ENCODE results near the gene IDH2. TPM values are rescaled to one million over a fixed set of nuclear protein-coding genes. Genes with fewer than 3 reads are reported as not detected.

The IDH2 gene
- total RNA-seq, 1 donor from 2014 or later, result 49.1 TPM

GRCh38 chr15:90126022-90126421 lies 23.8 kb upstream of the IDH2 start:
- Mint-ChIP-seq H3K27me3 (peaks cover 8% of the 10 kb centered on the region), H3K36me3 (ENCODE audit: low read depth) (no peaks in the 10 kb centered on the region), H3K27ac (no peak overlapping the region), H3K4me1 (peaks cover 1% of the 10 kb centered on the region), H3K9me3 (no peaks in the 10 kb centered on the region), H3K4me3 (no peak overlapping the region)
- TF ChIP-seq CTCF (IDR thresholded peaks at IDR 0.05), result no peak
- POLR2A ChIA-PET, result no interaction called here
- DNase-seq (no peak), ATAC-seq (ENCODE audit: low read depth) (no peak)
- CTCF ChIA-PET, result no interaction called here
- intact Hi-C loops (cut with micrococcal nuclease), result no loop called here

GRCh38 chr15:90124507-90124906 lies 22.2 kb upstream of the IDH2 start:
- no peaks in the 10 kb centered on the region for H3K36me3 Mint-ChIP-seq (ENCODE audit: low read depth)
- no peak for DNase-seq
- ChIA-PET CTCF (no interaction called here), POLR2A (no interaction called here)
- no peak for ATAC-seq (ENCODE audit: low read depth)
- H3K4me3 Mint-ChIP-seq, result no peak overlapping the region
- no peaks in the 10 kb centered on the region for H3K9me3 Mint-ChIP-seq
- H3K27ac Mint-ChIP-seq, result no peak overlapping the region
- intact Hi-C loops (cut with micrococcal nuclease), result no loop called here
- no peaks in the 10 kb centered on the region for H3K4me1 Mint-ChIP-seq
- TF ChIP-seq CTCF (IDR thresholded peaks at IDR 0.05), result no peak
- H3K27me3 Mint-ChIP-seq, result peaks cover 8% of the 10 kb centered on the region

- intact Hi-C loops (cut with micrococcal nuclease), result no loop called here
- TF ChIP-seq CTCF (IDR thresholded peaks at IDR 0.05), result no peak
- POLR2A ChIA-PET, result interaction anchor here (0.6 to 0.7 kb wide), 3 partner anchors 76 to 117 kb away, joined by 3 to 4 read pairs (median 4); no protein-coding TSS in a partner anchor
- Mint-ChIP-seq H3K27ac (no peak overlapping the region), H3K9me3 (peaks cover 1% of the 10 kb centered on the region), H3K4me1 (no peaks in the 10 kb centered on the region), H3K36me3 (ENCODE audit: low read depth) (no peaks in the 10 kb centered on the region), H3K27me3 (no peaks in the 10 kb centered on the region), H3K4me3 (no peak overlapping the region)
- no peak for ATAC-seq (ENCODE audit: low read depth)
- DNase-seq, result no peak
- CTCF ChIA-PET, result no interaction called here
Measured at GRCh38 chr15:90121086-90121485, 18.8 kb upstream of the IDH2 start.

GRCh38 chr15:90119367-90119766 lies 17.1 kb upstream of the IDH2 start:
- Mint-ChIP-seq H3K27ac (no peak overlapping the region), H3K36me3 (ENCODE audit: low read depth) (no peaks in the 10 kb centered on the region), H3K4me3 (no peak overlapping the region), H3K9me3 (peaks cover 6% of the 10 kb centered on the region), H3K4me1 (no peaks in the 10 kb centered on the region), H3K27me3 (no peaks in the 10 kb centered on the region)
- no peak for TF ChIP-seq CTCF (IDR thresholded peaks at IDR 0.05)
- no peak for DNase-seq
- ATAC-seq (ENCODE audit: low read depth), result no peak
- CTCF ChIA-PET, result no interaction called here
- intact Hi-C loops (cut with micrococcal nuclease), result no loop called here
- POLR2A ChIA-PET, result no interaction called here

GRCh38 chr15:90115783-90116182 lies 13.5 kb upstream of the IDH2 start:
- POLR2A ChIA-PET, result interaction anchor here (0.5 kb wide), 1 partner anchor 194 kb away, joined by 5 read pairs; no protein-coding TSS in a partner anchor
- DNase-seq, result no peak

More at GRCh38 chr15:90115783-90116182, 13.5 kb upstream of the IDH2 start:
- ATAC-seq (ENCODE audit: low read depth), result no peak
- H3K4me3 Mint-ChIP-seq, result no peak overlapping the region
- H3K27ac Mint-ChIP-seq, result no peak overlapping the region
- CTCF ChIA-PET, result no interaction called here
- H3K4me1 Mint-ChIP-seq, result no peaks in the 10 kb centered on the region
- no peaks in the 10 kb centered on the region for H3K27me3 Mint-ChIP-seq
- no peak for TF ChIP-seq CTCF (IDR thresholded peaks at IDR 0.05)
- H3K9me3 Mint-ChIP-seq, result peaks cover 9% of the 10 kb centered on the region
- intact Hi-C loops (cut with micrococcal nuclease), result no loop called here
- no peaks in the 10 kb centered on the region for H3K36me3 Mint-ChIP-seq (ENCODE audit: low read depth)

Data from activated B cell treated with CpG ODN at 0.5 μM for 24 hours (primary cell).